HG02588 (cell line): ENCODE results near the gene DEFB128.
"Not testable (repeated sequence)": the region's sequence is repeated elsewhere in the genome, so short reads cannot be mapped to it uniquely, and the experiment has no call there.

Experiments
- ATAC-seq: cut with Tn5 transposase; IDR thresholded peaks from one replicate; pipeline ENCODE4 v1.9.1; 2021; ENCODE audit warnings: mild to moderate bottlenecking, moderate library complexity; ENCODE audit not compliant: unreplicated experiment

Gene DEFB128

DNA sequence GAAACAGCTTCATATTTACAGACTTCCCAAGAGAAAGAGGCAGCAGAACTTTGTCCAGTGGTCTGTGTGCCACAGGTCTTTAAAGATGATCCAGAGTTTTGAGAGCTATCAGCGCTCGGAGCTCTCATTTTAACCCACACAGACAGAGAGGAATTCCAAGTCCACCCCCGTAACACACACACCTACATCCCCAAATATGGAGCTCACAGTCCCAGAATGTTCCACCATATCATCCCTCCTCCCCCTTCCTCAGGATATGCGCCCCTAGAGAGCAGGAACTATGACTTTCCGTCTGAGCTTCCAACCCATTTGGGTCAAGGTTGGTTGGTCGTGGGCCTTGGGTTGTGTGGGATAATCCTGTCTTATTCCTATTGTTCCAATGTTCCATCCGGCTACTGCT, at the start of gene DEFB128:
DEFB128 (minus strand) TSS at position 101 of the 400 bp plus-strand sequence; CDS start at position 13, 88 bp downstream.
- ATAC-seq: no peak

GRCh38 chr20:237929-238328, 48.4 kb upstream of the DEFB128 start:
- no peak for ATAC-seq

DNA sequence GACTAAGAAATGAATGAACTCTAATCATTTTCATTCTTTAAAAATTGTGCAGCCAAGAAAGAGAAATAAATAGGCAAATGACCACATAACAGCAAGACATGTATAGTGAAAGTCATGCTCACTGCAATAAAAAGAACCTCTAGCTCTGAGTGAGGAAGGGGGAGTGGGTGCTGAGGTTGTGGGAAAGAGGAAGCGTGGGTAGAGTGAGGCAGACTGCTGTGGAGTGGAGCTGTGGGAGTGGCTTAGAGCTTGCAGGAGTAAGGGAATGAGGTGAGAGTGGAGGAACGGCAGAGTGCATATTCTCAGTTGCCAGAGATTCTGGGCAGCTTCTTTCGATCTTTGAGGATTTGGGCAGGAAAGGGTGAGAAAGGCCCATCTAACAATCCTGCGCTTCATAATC, 48.0 kb upstream of the DEFB128 start:
- ATAC-seq: no peak

DNA sequence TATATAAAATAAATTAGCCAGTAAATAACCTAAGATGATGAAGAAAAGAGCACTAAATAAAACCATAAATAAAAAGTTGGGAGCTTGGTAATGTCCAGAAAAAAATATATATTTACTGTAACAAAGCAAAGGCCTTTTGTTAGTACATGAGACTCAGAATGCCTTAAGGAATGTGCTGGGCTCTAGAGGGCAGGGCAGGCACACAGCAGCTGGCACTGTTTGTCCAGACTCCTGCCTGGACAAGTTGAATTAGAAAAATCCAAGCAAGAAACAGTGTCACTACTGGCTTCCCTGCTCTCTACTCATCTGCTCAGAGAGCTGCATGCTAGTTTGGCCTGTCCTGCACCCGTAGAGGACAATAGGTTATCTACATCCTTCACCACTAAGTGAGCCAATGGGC, 46.4 kb upstream of the DEFB128 start:
- ATAC-seq: no peak

GRCh38 chr20:227439-228105, 38.1 kb upstream of the DEFB128 start:
- no peak for ATAC-seq

GRCh38 chr20:226958-227357, 37.4 kb upstream of the DEFB128 start, which contains the start of gene DEFB129:
TSS of gene DEFB129 (plus strand) at chr20:227258. CDS start at chr20:227289, 31 bp downstream.
- ATAC-seq: no peak

- not testable (repeated sequence) for ATAC-seq
Measured at GRCh38 chr20:225879-226278, 36.4 kb upstream of the DEFB128 start.

DNA sequence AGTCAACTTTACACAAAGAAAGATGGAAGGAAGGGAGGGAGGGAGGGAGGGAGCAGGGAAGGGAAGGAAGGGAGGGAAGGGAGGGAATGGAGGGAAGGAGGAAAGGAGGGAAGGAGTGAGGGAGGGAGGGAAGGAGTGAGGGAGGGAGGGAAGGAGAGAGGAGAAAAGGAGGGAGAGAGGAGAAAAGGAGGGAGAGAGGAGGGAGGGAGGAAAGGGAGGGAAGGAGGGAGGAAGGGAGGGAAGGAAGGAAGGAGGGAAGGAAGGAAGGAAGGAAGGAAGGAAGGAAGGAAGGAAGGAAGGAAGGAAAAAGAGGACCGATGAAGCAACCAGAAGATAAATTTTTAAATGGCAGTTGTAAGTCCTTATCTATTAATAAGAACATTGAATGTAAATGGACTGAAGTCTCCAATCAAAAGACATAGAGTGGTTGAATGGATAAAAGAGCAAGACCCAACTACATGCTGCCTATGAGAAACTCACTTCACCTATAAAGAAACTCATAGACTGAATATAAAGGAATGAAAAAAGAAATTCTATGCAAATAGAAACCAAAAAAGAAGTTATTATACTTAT, 31.8 kb upstream of the DEFB128 start:
- ATAC-seq: no peak

DNA sequence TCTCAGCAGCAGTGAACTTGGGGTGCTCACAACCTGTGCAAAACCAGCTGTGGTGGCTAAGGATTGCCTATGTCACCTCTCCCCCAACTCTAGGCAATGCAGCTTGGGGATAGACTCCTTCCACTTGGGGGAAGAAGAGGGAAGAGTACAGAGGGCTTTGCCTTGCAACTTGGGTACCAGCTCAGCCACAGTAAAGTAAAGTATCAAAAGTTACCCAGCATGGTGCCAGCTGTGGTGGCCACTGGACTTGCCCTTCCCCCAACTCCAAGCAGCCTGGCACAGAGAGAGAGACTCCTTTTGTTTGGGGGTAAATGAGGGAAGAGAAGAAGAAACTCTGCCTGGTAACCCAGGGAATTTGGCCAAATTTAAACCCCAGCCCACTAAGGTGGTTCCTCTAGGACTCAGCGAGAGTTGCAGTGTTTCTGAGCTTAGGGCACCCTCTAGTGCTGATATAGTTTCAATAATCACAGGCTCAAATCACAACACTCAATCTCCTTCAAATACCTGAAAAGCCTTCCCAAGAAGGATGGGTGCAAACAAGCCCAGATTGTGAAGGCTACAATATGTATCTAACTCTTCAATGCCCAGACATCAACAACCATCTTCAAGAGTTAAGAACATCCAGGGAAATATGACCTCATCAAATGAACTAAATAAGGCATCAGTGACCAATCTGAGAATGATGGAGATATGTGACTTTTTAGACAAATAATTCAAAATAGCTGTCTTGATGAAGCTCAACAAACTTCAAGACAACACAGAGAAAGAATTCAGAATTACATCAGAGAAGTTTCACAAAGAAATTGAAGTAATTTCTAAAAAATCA, 30.0 kb upstream of the DEFB128 start:
- no peak for ATAC-seq

DNA sequence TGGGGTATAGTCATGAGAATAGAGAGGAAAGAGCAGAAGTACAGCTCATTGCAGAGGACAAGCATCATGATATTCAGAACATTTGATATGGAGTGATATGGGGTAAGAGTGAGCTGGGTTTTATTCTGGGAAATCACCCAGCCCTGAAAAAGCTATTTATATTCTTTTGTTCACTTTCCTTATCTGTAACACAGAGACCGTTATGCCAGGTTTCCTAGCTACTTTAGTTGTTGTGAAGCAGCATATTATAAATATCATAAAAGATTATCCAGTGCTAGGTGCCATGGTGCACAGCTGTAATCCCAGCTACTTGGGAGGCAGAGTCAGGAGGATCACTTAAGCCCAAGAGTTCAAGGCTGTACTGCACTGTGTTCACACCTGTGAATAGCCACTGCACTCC, 27.8 kb upstream of the DEFB128 start:
- ATAC-seq: no peak

- ATAC-seq: no peak
Measured at GRCh38 chr20:215796-216195, 26.3 kb upstream of the DEFB128 start.

DNA sequence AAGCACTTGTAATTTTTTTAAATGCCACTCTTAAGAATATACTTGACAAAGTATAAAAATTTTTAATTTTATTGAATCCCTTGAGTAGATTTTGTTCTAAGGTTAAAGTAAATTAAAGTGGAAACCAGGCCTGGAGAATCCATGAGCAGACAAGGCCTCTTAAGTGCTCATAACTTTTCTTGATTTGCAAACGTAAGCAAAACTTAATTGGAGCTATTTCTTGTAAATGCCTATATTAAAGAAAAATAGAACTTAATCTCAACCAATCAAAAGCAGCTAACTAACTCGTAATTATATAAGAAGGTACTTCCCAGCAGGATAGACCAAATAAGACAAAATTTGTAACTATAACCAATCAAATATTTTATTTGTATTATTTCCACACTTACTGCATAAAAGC, 24.9 kb upstream of the DEFB128 start:
- ATAC-seq: no peak

DNA sequence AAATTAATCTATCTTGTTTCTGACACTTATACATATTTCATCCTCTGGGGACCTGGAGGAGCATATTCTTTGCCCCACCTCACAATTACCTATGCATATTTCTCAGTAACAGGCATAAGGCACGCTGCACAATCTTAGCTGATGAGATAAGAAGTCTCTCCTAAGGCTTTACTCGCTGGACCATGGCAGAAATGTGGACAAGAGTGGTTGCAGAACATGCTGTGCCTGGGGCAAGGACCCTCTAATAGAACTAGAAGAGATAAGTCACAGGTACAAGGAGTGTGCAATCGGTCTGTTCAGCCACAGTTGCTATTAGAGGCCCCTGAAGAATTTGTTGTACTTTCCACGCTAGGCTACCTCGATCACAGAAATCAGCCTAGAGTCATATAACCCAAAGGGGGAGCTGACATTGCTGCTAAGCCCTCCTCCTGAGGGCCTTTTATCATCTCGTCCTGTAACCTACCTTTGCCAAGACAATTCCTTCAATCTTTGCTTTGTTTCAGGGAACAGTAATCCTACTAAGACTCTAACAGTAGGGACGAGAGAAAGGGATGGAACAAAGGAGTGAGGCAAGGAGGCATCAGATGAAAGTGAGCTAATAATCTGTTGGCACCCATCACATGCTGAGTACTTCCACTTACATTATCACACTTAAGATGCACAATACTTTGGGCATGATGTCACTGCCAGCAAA, 21.4 kb upstream of the DEFB128 start:
- ATAC-seq: no peak

GRCh38 chr20:208942-209566, 19.5 kb upstream of the DEFB128 start:
- ATAC-seq: no peak

GRCh38 chr20:203630-204029, 14.1 kb upstream of the DEFB128 start:
- ATAC-seq: not testable (repeated sequence)

GRCh38 chr20:199996-200395, 10.5 kb upstream of the DEFB128 start:
- no peak for ATAC-seq

DNA sequence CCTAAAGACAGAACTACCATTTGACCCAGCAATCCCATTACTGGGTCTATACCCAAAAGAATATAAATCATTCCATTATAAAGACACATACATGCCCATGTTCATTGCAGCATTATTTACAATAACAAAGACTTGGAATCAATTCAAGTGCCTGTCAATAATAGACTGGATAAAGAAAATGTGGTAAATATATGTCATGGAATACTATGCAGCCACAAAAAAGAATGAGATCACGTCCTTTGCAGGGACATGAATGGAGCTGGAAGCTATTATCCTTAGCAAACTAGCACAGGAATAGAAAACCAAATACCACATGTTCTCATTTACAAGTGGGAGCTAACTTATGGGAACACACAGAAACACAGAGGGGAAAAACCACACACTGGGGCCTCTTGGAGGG, 8.7 kb upstream of the DEFB128 start:
- ATAC-seq: no peak

DNA sequence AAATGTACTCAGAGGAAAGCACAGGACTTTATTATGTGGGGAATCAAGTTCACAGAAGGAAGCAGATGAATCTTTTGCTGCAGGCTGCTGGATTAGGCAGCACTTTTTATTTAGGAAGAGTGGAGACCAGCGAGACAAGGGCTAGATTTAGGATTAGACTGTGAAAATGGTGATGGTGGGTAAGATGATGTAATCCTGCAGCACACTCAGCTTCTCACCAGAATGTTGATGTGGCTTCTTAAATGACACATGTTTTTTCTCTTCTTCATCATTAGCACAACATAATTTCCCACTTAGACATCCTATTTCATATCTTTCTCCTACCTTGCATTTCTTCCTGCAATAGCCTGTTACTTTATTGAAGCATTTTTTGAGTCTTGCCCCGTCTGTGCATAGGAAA, 1.8 kb downstream of the DEFB128 start:
- no peak for ATAC-seq

- ATAC-seq: no peak
Measured at GRCh38 chr20:184288-184687, 5.2 kb downstream of the DEFB128 start.

GRCh38 chr20:168876-169275, 20.6 kb downstream of the DEFB128 start:
- no peak for ATAC-seq

- no peak for ATAC-seq
Measured at GRCh38 chr20:164618-165017, 24.9 kb downstream of the DEFB128 start.
